Psoas muscle (tissue), 8 donors: ENCODE data around the gene STAT3. TPM values are rescaled to one million over a fixed set of nuclear protein-coding genes. Genes with fewer than 3 reads are reported as not detected.
"Not testable (repeated sequence)": the region's sequence is repeated elsewhere in the genome, so short reads cannot be mapped to it uniquely, and the experiment has no call there.

Source experiments
- ATAC-seq, 4 donors: fragments of 200-7000 bp; cut with Tn5 transposase; one replicate each; pipeline ENCODE4 v1.9.1; 2020; ENCODE audit warnings: moderate library complexity in 3 of 4, mild to moderate bottlenecking in 2 of 4
- DNase-seq, 2 donors: peaks; one replicate each; pipeline ENCODE4 v3.0.0-alpha.2; 2020
- H3K27ac ChIP-seq: fragments of 200-600 bp; one replicate; pipeline ENCODE4 v1.8.0; 2022
- H3K27me3 ChIP-seq, 3 donors: fragments of 200-600 bp in 1 of 3; one replicate each; pipeline versions ENCODE4 v1.6.1 to v1.8.0; 2013 to 2022; ENCODE audit warnings: low read length in 2 of 3, mild to moderate bottlenecking in 2 of 3, moderate library complexity in 1 of 3; ENCODE audit not compliant: insufficient read depth in 3 of 3
- H3K36me3 ChIP-seq, 2 donors: fragments of 200-600 bp in 1 of 2; one replicate each; pipeline versions ENCODE4 v1.6.1 to v1.8.0; 2013 to 2022; ENCODE audit warnings: low read depth in 1 of 2, mild to moderate bottlenecking in 1 of 2, moderate library complexity in 1 of 2; ENCODE audit not compliant: insufficient read depth in 1 of 2
- H3K4me1 ChIP-seq: fragments of 200-600 bp; one replicate; pipeline ENCODE4 v1.8.0; 2022
- H3K4me3 ChIP-seq: fragments of 200-600 bp; one replicate; pipeline ENCODE4 v1.8.0; 2022; ENCODE audit warnings: mild to moderate bottlenecking
- H3K9me3 ChIP-seq: fragments of 200-600 bp; one replicate; pipeline ENCODE4 v1.8.0; 2022
- CTCF ChIP-seq: fragments of 200-600 bp; IDR thresholded peaks from one replicate; pipeline ENCODE4 v1.8.0; 2022; ENCODE audit warnings: antibody characterized with exemption
- WGBS, 3 donors: extraction: QIAGEN DNeasy Blood & Tissue Kit; methylation state at CpG; one replicate each; pipeline versions ENCODE4 v1.1.6 to v1.1.7; 2013; 5-methylcytosine and 5-hydroxymethylcytosine counted together
- intact Hi-C, 2 donors: fragments of 100-400 bp; cut with DNase I; formaldehyde crosslinking; loops; one replicate each; pipeline versions ENCODE4 v1.11.0 to v1.14.2; 2022
- polyA plus RNA-seq, 3 donors: library from polyadenylated mRNA; stranded (reverse); fragments of 200-250 nt; gene quantifications; one replicate each; pipeline ENCODE4 v1.2.3, GENCODE V29; 2013
- total RNA-seq, 4 donors: library from RNA; stranded (reverse); fragmentation: NEBNext Ultra II Directional in 2 of 4; extraction: Animal tissue kit (Norgen Biotek cat#: 25700) in 2 of 4; gene quantifications; one replicate each; pipeline versions ENCODE4 v1.2.1 to v1.2.4, GENCODE V29; 2021 to 2023
- donor health status: healthy with polysubstance abuse.
- donor health status: DM: no; HTN: no; CAD: no; lungs with moderate emphysema.
- donor health status: Bipolar disorder and iron deficiency.
- donor health status: healthy.
- donor health status: DM: yes; HTN: yes; CAD: no.
- donor health status: DM: no; HTN: no; CAD: no.
- donor health status: DM: no; HTN: no; CAD: no.
- donor health status: DM: yes; HTN: yes; CAD: no.

STAT3 gene
- total and polyA plus RNA-seq, 7 donors: 67.3 to 279 (median 111) TPM

- H3K9me3 ChIP-seq, ATAC-seq, H3K27ac ChIP-seq, H3K27me3 ChIP-seq, intact Hi-C loops, H3K4me1 ChIP-seq, DNase-seq, H3K4me3 ChIP-seq: not testable (repeated sequence)
- peaks cover 0 to 69% of the 10 kb centered on the region in 2 donors for H3K36me3 ChIP-seq
- WGBS, 3 donors: 73 to 94% (median 91%) methylated on average over 7 to 10 of the region's 10 CpGs
These were observed 90.5 kb downstream of the STAT3 start for GRCh38 chr17:42297775-42298174.

GRCh38 chr17:42296012-42296411 lies 92.2 kb downstream of the STAT3 start:
- WGBS, 3 donors: 90 to 95% (median 94%) methylated on average over 3 of the region's 3 CpGs
- peaks cover 0 to 62% of the 10 kb centered on the region in 2 donors for H3K36me3 ChIP-seq
- ATAC-seq: no peak

GRCh38 chr17:42294469-42295398 lies 93.5 kb downstream of the STAT3 start:
- Histone ChIP-seq H3K4me3 (no peak overlapping the region), H3K4me1 (no peaks in the 10 kb centered on the region), H3K36me3 (peaks cover 0 to 67% of the 10 kb centered on the region in 2 donors), H3K27me3 (no peaks in the 10 kb centered on the region), H3K27ac (no peak overlapping the region), H3K9me3 (no peaks in the 10 kb centered on the region)
- 84 to 90% (median 86%) methylated on average over 12 of the region's 12 CpGs for WGBS, 3 donors
- DNase-seq (peak in 1 of 2 donors; percentile 19), ATAC-seq (no peak)
- intact Hi-C loops: no loop called here
- TF ChIP-seq CTCF: no peak

More at GRCh38 chr17:42296012-42296411, 92.2 kb downstream of the STAT3 start:
- intact Hi-C loops: no loop called here
- no peak for TF ChIP-seq CTCF
- Histone ChIP-seq H3K27me3 (no peaks in the 10 kb centered on the region), H3K4me3 (no peak overlapping the region), H3K4me1 (no peaks in the 10 kb centered on the region), H3K9me3 (no peaks in the 10 kb centered on the region), H3K27ac (no peak overlapping the region)
- peak in 1 of 2 donors; percentile 8 for DNase-seq

- intact Hi-C loops: no loop called here
- Histone ChIP-seq H3K27ac (no peak overlapping the region), H3K4me3 (no peak overlapping the region), H3K36me3 (peaks cover 0 to 49% of the 10 kb centered on the region in 2 donors), H3K9me3 (no peaks in the 10 kb centered on the region), H3K4me1 (peaks cover 13% of the 10 kb centered on the region), H3K27me3 (no peaks in the 10 kb centered on the region)
- WGBS, 3 donors: 77 to 85% (median 83%) methylated on average over 9 to 11 of the region's 11 CpGs
- DNase-seq (peak in 1 of 2 donors; percentile 25), ATAC-seq (no peak)
- no peak for TF ChIP-seq CTCF
These were observed 97.1 kb downstream of the STAT3 start for GRCh38 chr17:42291129-42291528.

GRCh38 chr17:42290577-42290976 lies 97.7 kb downstream of the STAT3 start:
- H3K4me1 ChIP-seq: peaks cover 13% of the 10 kb centered on the region
- peaks cover 0 to 44% of the 10 kb centered on the region in 2 donors for H3K36me3 ChIP-seq
- DNase-seq: peak in 1 of 2 donors; percentile 9
- no peak overlapping the region for H3K4me3 ChIP-seq
- no peak for ATAC-seq
- TF ChIP-seq CTCF: no peak
- H3K9me3 ChIP-seq: no peaks in the 10 kb centered on the region
- 66 to 85% (median 72%) methylated on average over 5 of the region's 5 CpGs for WGBS, 3 donors
- H3K27me3 ChIP-seq: no peaks in the 10 kb centered on the region
- no peak overlapping the region for H3K27ac ChIP-seq
- intact Hi-C loops: no loop called here
